HEK293 (cell line): Measurements from ENCODE around the gene S100A2.

Source experiments
- CTCF ChIA-PET: fragments of 350-600 bp; formaldehyde crosslinking; extraction: SDS; loops from one replicate; lab custom pipeline; 2021; ENCODE audit warnings: antibody characterized with exemption; lab: Yijun Ruan, JAX
- POLR2A ChIA-PET: fragments of 300-600 bp; formaldehyde crosslinking; extraction: SDS; loops from one replicate; lab custom pipeline; 2020; ENCODE audit warnings: antibody characterized with exemption, inconsistent platforms; lab: Yijun Ruan, JAX
- H3K27ac ChIP-seq: fragments of 200-500 bp; sonication (Bioruptor generic); 2 replicates; pipeline ENCODE4 v1.5.1; 2014; ENCODE audit warnings: low read depth, low read length, control low read depth, inconsistent platforms; ENCODE audit errors: extremely low read depth
- H3K36me3 ChIP-seq, 2 experiments: fragments of 200-500 bp in 1 of 2; sonication (Bioruptor generic) in 1 of 2; 1 replicate in 1 of 2; 2 replicates in 1 of 2; pipeline ENCODE4 v1.5.1; 2014 to 2017; ENCODE audit warnings: inconsistent platforms in 2 of 2, low read length in 2 of 2; ENCODE audit not compliant: control insufficient read depth in 2 of 2, insufficient read depth in 1 of 2
- H3K4me1 ChIP-seq: fragments of 200-500 bp; sonication (Bioruptor generic); 2 replicates; pipeline ENCODE4 v1.5.1; 2014; ENCODE audit warnings: mild to moderate bottlenecking, low read length, inconsistent platforms; ENCODE audit not compliant: control insufficient read depth, insufficient read depth
- H3K4me3 ChIP-seq: 2 replicates; pipeline ENCODE4 v1.5.1; 2011; ENCODE audit warnings: low read depth, mild to moderate bottlenecking, control low read depth, low read length, moderate library complexity
- H3K9me3 ChIP-seq: fragments of 200-500 bp; sonication (Bioruptor generic); 2 replicates; pipeline ENCODE4 v1.5.1; 2014; ENCODE audit warnings: low read depth, low read length, inconsistent platforms; ENCODE audit not compliant: control insufficient read depth, insufficient read depth
- OSR2 ChIP-seq: fragments of 450-650 bp; formaldehyde crosslinking; IDR thresholded peaks from 2 replicates; pipeline ENCODE4 v1.5.1; 2016; ENCODE audit warnings: missing biosample characterization, missing genetic modification characterization
- TCF7L2 ChIP-seq: IDR thresholded peaks from 2 replicates; pipeline ENCODE4 v1.6.1; 2011; ENCODE audit warnings: low read depth, mild to moderate bottlenecking, inconsistent platforms, low read length, moderate library complexity, borderline replicate concordance
- ZNF10 ChIP-seq: fragments of 450-650 bp; formaldehyde crosslinking; IDR thresholded peaks from 2 replicates; pipeline ENCODE4 v1.5.1; 2017; ENCODE audit warnings: missing biosample characterization, missing genetic modification characterization
- ZNF2 ChIP-seq: fragments of 450-650 bp; formaldehyde crosslinking; IDR thresholded peaks from 2 replicates; pipeline ENCODE4 v1.5.1; 2016; ENCODE audit warnings: missing biosample characterization, missing genetic modification characterization
- ZNF561 ChIP-seq: fragments of 450-650 bp; IDR thresholded peaks from 2 replicates; pipeline ENCODE4 v1.5.1; 2018; ENCODE audit warnings: missing biosample characterization, missing genetic modification characterization, borderline replicate concordance
- ZNF596 ChIP-seq: fragments of 450-650 bp; IDR thresholded peaks from 2 replicates; pipeline ENCODE4 v1.5.0; 2018; ENCODE audit warnings: missing biosample characterization, mild to moderate bottlenecking, missing genetic modification characterization, moderate library complexity
- ZNF654 ChIP-seq: fragments of 450-650 bp; formaldehyde crosslinking; IDR thresholded peaks from 2 replicates; pipeline ENCODE4 v1.5.1; 2016; ENCODE audit warnings: low read depth, missing biosample characterization, missing genetic modification characterization
- ZNF670 ChIP-seq: fragments of 450-650 bp; formaldehyde crosslinking; IDR thresholded peaks from 2 replicates; pipeline ENCODE4 v1.5.1; 2016; ENCODE audit warnings: missing biosample characterization, missing genetic modification characterization, low read depth
- ZNF843 ChIP-seq: fragments of 450-650 bp; formaldehyde crosslinking; IDR thresholded peaks from 2 replicates; pipeline ENCODE4 v1.5.1; 2016; ENCODE audit warnings: missing biosample characterization, missing genetic modification characterization
- TF ChIP-seq, protein P1 (sequence below): fragments of 450-650 bp; formaldehyde crosslinking; IDR thresholded peaks from 2 replicates; pipeline ENCODE4 v1.5.0; 2017; ENCODE audit warnings: missing biosample characterization, missing genetic modification characterization, borderline replicate concordance
- TF ChIP-seq, protein P2 (sequence below): fragments of 450-650 bp; formaldehyde crosslinking; IDR thresholded peaks from 2 replicates; pipeline ENCODE4 v1.5.1; 2016; ENCODE audit warnings: missing biosample characterization, missing genetic modification characterization
- TF ChIP-seq, protein P3 (sequence below): fragments of 450-650 bp; formaldehyde crosslinking; IDR thresholded peaks from 2 replicates; pipeline ENCODE4 v1.5.1; 2016; ENCODE audit warnings: missing biosample characterization, missing genetic modification characterization
- TF ChIP-seq, protein P4 (sequence below): fragments of 450-650 bp; formaldehyde crosslinking; IDR thresholded peaks from 2 replicates; pipeline ENCODE4 v1.5.1; 2016; ENCODE audit warnings: missing biosample characterization, missing genetic modification characterization, low read depth
- TF ChIP-seq, protein P5 (sequence below): fragments of 450-650 bp; formaldehyde crosslinking; IDR thresholded peaks from 2 replicates; pipeline ENCODE4 v1.5.1; 2016; ENCODE audit warnings: missing biosample characterization, missing genetic modification characterization

The S100A2 gene

DNA sequence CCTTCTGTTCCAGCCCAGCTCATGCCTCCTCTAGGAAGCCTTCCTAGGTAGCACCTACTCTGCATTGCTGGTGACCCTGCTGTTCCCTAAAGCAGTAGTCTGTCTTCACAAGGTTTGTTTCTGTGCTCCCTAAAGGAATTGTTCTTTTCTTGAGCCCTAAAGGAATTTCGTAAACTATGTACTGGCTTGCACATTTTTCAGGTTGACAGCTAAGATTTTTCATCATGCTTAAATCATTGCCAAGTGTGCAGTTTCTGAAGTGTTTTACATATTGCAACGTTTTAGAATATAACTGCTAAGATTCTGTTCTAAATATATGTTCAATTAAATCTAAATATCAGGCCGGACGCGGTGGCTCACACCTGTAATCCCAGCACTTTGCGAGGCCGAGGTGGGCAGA lies 34.2 kb upstream of the S100A2 start (continued):
- TF ChIP-seq, protein P1, sequence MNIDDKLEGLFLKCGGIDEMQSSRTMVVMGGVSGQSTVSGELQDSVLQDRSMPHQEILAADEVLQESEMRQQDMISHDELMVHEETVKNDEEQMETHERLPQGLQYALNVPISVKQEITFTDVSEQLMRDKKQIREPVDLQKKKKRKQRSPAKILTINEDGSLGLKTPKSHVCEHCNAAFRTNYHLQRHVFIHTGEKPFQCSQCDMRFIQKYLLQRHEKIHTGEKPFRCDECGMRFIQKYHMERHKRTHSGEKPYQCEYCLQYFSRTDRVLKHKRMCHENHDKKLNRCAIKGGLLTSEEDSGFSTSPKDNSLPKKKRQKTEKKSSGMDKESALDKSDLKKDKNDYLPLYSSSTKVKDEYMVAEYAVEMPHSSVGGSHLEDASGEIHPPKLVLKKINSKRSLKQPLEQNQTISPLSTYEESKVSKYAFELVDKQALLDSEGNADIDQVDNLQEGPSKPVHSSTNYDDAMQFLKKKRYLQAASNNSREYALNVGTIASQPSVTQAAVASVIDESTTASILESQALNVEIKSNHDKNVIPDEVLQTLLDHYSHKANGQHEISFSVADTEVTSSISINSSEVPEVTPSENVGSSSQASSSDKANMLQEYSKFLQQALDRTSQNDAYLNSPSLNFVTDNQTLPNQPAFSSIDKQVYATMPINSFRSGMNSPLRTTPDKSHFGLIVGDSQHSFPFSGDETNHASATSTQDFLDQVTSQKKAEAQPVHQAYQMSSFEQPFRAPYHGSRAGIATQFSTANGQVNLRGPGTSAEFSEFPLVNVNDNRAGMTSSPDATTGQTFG (tag by site-specific recombination): no peak
- TF ChIP-seq, protein P2, sequence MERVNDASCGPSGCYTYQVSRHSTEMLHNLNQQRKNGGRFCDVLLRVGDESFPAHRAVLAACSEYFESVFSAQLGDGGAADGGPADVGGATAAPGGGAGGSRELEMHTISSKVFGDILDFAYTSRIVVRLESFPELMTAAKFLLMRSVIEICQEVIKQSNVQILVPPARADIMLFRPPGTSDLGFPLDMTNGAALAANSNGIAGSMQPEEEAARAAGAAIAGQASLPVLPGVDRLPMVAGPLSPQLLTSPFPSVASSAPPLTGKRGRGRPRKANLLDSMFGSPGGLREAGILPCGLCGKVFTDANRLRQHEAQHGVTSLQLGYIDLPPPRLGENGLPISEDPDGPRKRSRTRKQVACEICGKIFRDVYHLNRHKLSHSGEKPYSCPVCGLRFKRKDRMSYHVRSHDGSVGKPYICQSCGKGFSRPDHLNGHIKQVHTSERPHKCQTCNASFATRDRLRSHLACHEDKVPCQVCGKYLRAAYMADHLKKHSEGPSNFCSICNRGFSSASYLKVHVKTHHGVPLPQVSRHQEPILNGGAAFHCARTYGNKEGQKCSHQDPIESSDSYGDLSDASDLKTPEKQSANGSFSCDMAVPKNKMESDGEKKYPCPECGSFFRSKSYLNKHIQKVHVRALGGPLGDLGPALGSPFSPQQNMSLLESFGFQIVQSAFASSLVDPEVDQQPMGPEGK (tag by site-specific recombination): no peak

DNA sequence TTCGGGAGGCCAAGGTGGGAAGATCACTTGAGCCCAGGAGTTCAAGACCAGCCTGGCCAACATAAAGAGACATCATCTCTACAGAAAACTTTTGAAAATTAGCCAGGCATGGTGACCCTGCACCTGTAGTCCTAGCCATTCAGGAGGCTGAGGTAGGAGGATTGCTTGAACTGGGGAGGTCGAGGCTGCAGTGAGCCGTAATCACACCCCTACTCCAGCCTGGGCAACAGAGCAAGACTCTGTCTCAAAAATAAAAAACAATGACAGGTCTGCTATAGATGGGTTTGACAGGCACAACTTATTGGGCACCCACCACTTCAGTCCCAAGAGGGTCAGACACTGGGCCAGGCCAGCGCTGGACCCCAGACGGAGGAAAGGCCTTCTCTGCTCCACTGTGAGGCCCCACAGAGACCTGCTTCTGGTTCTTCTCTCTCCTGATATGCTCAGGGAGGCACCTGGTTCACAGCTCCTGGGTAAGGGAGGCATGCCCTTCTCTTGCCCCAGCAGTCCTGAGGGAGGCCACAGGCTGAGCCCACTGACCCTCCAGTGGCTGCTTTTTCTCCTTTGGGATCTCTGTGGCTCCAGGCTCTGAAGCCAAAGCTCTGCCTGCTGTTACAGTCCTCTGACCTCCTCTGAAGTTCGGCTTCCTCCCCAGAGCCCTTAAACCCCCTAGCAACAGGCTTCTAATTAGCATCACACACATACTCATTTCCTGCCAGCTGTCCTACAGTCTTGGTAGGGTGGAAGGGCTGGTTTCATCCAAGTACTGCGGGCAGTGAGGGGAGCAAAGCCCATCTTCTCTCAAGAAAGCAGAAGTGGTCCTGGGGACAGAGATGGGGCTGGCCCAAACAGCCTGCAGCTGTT lies 32.9 kb upstream of the S100A2 start:
- Histone ChIP-seq H3K4me1 (no peaks in the 10 kb centered on the region), H3K36me3 (no peaks in the 10 kb centered on the region), H3K27ac (no peak overlapping the region), H3K4me3 (no peak overlapping the region), H3K9me3 (no peaks in the 10 kb centered on the region)
- ChIA-PET POLR2A (no interaction called here), CTCF (interaction anchor here (0.6 to 1.4 kb wide), 3 partner anchors 26 to 251 kb away, joined by 3 to 5 read pairs (median 4); no protein-coding TSS in a partner anchor)
- no peak for TF ChIP-seq ZNF654 (tag by site-specific recombination)
- TF ChIP-seq ZNF2 (tag by site-specific recombination): no peak
- TF ChIP-seq ZNF10: no peak
- TF ChIP-seq OSR2: no peak
- no peak for TF ChIP-seq ZNF843 (tag by site-specific recombination)
- TF ChIP-seq, protein P3, sequence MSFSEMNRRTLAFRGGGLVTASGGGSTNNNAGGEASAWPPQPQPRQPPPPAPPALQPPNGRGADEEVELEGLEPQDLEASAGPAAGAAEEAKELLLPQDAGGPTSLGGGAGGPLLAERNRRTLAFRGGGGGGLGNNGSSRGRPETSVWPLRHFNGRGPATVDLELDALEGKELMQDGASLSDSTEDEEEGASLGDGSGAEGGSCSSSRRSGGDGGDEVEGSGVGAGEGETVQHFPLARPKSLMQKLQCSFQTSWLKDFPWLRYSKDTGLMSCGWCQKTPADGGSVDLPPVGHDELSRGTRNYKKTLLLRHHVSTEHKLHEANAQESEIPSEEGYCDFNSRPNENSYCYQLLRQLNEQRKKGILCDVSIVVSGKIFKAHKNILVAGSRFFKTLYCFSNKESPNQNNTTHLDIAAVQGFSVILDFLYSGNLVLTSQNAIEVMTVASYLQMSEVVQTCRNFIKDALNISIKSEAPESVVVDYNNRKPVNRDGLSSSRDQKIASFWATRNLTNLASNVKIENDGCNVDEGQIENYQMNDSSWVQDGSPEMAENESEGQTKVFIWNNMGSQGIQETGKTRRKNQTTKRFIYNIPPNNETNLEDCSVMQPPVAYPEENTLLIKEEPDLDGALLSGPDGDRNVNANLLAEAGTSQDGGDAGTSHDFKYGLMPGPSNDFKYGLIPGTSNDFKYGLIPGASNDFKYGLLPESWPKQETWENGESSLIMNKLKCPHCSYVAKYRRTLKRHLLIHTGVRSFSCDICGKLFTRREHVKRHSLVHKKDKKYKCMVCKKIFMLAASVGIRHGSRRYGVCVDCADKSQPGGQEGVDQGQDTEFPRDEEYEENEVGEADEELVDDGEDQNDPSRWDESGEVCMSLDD: no peak
- no peak for TF ChIP-seq TCF7L2
- no peak for TF ChIP-seq ZNF670 (tag by site-specific recombination)
- TF ChIP-seq ZNF596: no peak
- TF ChIP-seq ZNF561: no peak

DNA sequence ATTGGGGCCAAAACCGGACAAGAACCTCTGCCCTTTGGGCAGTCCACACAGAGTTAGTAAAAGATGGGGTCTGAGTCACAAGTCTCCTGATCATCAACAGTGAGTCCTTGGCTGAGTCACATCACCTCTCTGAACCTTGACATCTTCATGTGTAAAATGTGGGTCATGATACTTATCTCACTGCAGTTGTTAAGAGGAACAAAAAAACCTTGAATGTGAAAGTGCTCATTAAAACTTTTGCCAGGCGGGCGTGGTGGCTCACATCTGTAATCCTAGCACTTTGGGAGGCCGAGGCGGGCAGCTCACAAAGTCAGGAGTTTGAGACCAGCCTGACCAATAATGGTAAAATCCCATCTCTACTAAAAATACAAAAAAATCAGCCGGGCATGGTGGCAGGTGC lies 31.6 kb upstream of the S100A2 start:
- Histone ChIP-seq H3K9me3 (no peaks in the 10 kb centered on the region), H3K27ac (no peak overlapping the region), H3K36me3 (no peaks in the 10 kb centered on the region), H3K4me1 (no peaks in the 10 kb centered on the region), H3K4me3 (no peak overlapping the region)
- POLR2A ChIA-PET: no interaction called here
- CTCF ChIA-PET: interaction anchor here (0.8 to 1.4 kb wide), 3 partner anchors 29 to 245 kb away, joined by 3 to 5 read pairs (median 3); partner anchors contain the start of gene S100A13
- TF ChIP-seq, protein P4, sequence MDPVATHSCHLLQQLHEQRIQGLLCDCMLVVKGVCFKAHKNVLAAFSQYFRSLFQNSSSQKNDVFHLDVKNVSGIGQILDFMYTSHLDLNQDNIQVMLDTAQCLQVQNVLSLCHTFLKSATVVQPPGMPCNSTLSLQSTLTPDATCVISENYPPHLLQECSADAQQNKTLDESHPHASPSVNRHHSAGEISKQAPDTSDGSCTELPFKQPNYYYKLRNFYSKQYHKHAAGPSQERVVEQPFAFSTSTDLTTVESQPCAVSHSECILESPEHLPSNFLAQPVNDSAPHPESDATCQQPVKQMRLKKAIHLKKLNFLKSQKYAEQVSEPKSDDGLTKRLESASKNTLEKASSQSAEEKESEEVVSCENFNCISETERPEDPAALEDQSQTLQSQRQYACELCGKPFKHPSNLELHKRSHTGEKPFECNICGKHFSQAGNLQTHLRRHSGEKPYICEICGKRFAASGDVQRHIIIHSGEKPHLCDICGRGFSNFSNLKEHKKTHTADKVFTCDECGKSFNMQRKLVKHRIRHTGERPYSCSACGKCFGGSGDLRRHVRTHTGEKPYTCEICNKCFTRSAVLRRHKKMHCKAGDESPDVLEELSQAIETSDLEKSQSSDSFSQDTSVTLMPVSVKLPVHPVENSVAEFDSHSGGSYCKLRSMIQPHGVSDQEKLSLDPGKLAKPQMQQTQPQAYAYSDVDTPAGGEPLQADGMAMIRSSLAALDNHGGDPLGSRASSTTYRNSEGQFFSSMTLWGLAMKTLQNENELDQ (tag by site-specific recombination): no peak
- TF ChIP-seq, protein P2 (tag by site-specific recombination): no peak
- TF ChIP-seq ZNF843 (tag by site-specific recombination): no peak
- TF ChIP-seq, protein P5, sequence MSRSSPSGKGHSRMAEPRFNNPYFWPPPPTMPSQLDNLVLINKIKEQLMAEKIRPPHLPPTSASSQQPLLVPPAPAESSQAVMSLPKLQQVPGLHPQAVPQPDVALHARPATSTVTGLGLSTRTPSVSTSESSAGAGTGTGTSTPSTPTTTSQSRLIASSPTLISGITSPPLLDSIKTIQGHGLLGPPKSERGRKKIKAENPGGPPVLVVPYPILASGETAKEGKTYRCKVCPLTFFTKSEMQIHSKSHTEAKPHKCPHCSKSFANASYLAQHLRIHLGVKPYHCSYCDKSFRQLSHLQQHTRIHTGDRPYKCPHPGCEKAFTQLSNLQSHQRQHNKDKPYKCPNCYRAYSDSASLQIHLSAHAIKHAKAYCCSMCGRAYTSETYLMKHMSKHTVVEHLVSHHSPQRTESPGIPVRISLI (tag by site-specific recombination): no peak
